Activated CD8-positive, alpha-beta memory T cell treated with anti-CD3 and anti-CD28 coated beads for 1 hour (primary cell): ENCODE data around the gene SHB.
A peak's percentile ranks its signal among the peaks of the same experiment; 100 is the strongest.

Source experiments
- DNase-seq, 2 donors: peaks; one replicate each; pipeline ENCODE4 v3.0.0-alpha.2; 2020; ENCODE audit warnings: low read depth in 1 of 2; ENCODE audit errors: extremely low read depth in 1 of 2

Gene SHB, protein sequence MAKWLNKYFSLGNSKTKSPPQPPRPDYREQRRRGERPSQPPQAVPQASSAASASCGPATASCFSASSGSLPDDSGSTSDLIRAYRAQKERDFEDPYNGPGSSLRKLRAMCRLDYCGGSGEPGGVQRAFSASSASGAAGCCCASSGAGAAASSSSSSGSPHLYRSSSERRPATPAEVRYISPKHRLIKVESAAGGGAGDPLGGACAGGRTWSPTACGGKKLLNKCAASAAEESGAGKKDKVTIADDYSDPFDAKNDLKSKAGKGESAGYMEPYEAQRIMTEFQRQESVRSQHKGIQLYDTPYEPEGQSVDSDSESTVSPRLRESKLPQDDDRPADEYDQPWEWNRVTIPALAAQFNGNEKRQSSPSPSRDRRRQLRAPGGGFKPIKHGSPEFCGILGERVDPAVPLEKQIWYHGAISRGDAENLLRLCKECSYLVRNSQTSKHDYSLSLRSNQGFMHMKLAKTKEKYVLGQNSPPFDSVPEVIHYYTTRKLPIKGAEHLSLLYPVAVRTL

DNA sequence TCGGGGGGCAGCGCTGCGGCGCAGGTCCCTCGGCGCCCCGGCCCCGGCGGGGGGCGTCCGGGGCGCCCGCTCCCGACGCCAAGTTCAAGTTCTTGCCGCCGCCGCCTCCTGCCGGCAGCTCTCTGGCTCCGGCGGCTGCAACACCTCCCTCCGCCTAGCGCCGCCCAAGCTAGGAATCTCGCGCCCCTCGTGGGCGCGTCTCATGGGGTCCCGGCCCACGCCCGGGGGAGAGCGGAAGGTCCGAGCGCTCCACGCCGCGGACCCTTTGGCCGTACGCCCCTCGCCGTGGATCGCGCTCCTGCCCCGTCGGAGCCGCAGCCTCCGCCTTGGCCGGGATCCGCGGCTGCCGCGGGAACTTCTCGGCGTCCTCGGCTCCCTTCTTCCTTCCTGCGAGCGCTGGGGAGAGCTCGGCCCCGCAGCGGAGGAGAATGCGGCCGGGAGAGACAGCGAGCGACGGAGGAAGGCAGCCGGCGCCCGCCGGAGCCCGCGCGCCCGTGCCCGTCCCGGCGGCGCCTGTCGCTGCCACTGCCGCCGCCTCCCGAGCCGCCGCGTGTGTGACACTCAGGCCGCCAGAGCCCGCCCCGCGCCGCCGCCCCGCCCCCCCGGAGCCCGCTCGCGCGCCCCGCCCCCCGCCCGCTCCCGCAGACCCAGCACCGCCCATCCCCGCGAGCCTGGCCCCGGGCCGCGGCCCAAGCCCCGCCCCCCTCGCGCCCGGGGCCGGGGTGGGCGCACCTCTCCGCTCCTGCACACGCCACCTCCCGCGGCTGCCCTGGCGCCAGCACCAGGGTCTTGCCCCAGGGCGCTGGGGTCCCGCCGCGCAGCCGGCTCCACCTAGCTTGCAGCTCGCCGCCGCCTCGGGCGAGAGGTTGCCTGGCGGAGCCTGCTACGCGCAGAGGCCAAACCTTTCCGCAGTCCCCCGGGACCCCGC, at the start of gene SHB:
Gene SHB, minus strand, starts transcription at position 527 of the 928 bp plus-strand sequence. CDS start 582 bp downstream, outside the sequence.
- DNase-seq: peak; percentile 60 to 77

DNA sequence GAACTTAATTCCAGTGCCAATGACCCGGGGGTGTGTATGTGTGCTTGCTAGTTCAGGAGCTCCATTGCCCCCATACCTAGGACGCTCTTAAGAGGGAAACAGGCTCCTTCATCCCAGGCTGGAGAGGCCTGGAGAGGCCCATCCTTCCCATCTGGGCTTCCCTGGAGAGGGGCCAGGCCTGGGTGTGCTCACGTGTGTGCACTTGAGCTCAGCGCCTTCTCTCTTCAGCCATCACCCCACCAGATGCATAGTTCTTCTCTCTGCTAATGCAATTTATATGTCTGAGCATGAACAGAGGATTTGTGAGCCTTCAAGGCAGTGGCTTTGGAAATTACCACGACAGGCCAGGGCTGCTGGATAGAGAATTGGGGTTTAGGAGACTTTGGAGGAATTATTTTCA, 48.6 kb upstream of the SHB start:
- DNase-seq: no peak

DNA sequence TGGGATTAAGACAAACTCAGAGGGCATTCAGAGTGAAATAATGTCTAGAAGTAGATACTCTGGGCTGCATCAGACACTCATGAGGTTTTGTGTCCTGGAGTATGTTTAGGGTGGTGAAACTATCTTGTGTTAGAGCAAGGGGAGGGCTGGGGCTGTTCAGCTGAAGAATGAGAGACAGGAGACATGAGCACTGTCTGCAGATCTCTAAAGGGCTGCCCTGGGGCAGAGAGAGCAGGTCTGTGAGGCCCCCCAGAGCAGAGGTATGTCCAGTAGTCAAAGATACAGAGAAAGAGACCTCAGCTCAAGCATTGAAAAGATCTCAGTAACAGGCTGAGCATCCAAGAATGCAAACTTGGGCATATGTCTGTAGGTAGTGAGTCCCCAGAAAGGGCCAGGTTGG, 45.9 kb upstream of the SHB start:
- DNase-seq: no peak

DNA sequence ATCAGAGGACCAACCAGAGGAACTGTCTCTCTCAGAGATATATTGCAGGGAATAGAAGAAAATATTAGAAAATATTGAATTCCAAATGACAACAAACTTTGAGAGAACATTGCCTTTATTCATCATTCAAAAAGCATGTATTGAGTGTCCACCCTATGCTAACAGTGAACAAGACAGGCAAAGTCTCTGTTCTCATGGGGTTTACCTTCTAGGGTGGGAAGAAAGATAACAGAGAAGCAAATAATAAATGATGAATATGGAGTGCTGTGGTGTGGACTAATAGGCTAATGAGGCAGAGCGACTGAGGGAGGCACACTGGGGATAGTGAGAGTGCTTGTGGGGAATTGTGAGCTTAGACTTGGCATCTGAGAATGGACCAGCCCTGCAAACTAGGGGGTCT, 43.4 kb upstream of the SHB start:
- no peak for DNase-seq

DNA sequence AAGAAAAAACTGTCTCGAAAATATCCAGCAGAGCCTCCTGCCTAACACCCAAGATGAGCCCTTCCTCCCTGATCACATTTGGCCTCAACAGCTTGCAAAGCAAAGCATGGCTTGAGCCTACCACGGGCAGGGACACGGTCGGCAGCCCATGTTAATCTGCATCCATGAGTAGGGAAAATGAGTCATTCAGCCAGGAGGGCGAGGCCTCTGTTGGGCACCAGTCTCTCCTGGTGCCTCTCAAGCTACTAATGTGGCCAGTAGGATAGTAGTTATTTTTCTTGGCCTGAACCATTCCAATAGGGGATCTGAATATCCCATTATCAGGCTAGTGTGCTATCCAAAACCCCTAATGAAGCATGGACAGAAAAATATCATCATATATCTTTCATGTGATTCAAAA, 43.0 kb upstream of the SHB start:
- DNase-seq: no peak

DNA sequence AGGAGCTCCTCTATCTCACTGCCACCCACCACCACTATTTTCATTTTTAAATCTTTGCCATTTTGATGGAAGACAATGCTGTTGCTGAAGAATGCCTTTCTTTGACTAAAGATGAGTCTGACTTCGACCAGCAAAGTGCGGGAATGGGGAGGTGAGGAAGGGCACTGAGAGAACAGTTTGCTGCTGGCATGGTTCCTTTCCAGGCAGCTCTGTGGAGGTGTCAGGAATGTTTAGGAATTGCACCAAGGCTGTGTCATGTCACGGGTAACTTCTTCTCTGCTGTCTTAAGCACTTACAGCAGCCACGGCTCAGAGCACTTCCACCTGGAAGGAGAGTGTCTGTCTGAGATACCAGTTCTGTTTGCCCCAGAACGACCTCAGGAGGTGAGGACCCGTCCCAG, 41.4 kb upstream of the SHB start:
- DNase-seq: no peak

DNA sequence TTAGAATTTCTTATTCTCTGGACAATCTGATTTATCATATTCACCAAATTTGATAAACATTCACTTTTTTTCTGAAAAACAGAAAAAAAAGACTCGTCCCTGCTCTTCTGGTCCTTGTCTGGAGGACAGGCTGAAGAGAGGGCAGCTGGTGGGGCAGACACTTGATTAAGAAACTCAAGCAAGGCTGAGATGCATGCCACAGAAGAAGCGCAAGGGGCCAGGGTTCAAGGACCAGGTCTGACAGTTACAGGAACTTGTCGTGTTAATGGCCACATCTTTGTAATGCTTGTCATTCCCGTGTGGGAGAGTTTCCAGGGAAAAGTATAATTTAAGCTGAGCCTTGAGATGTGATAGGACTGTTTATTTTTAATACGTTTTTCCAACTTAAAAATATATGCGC, 40.6 kb upstream of the SHB start:
- no peak for DNase-seq

DNA sequence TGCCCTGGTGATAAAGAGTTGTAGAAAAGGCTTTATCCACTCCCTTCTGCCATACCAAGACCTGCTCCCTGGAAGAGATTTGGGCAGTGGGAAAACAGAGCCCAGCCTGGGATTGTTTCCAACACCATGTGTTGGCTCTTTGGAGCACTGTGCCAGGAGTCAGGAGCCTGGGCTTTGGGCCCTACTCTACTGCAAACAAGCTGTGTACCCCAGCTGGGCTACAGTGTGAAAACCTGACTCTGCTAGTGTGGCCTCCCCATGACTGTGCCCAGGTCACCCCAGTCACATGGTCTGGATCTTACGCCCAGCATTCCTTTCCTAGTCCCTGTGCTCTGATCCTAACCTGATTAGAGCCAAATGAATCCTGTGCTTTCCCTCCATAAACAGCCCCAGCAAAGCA, 39.3 kb upstream of the SHB start:
- DNase-seq: no peak

DNA sequence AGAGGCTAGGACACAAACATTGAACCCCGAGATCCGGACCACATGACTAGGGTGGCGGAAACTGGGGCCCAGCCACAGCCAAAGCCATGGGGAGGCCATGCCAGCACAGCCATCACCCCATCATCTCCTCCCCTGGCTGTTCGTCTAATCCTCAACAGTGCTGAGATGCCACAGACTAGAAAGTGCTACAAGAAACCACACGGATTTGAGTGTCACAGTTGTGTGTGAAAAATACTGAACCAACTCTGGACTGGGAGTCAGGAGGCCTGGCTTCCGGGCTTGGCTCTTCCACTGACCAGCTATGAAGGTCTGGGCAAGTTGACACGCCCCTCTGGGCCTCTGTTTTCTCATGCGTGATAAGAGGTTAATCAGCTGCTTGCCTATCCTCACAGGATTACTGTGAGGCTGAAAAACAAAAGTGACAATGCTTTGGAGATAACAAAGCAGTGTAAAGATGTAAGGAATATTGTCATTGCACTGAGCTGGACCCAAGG, 38.8 kb upstream of the SHB start:
- DNase-seq: no peak

DNA sequence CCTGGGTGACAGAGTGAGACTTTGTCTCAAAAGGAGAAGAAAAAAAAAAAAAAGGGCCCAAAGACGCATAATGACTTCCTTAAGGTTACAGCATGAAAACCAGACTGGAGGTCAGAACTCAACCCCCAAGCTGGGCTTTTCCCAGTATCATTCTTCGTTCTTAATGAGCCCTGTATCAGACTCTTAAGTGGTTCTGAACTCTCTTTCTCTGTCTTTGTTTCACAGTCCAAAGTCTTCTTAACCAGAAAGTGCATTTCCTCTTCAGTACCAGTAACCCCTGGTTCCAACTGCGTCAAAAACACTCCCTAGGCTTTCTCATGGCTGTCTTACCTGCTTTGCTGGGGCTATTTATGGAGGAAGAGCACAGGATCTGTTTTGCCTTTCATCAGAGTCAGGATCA, 38.4 kb upstream of the SHB start:
- no peak for DNase-seq

DNA sequence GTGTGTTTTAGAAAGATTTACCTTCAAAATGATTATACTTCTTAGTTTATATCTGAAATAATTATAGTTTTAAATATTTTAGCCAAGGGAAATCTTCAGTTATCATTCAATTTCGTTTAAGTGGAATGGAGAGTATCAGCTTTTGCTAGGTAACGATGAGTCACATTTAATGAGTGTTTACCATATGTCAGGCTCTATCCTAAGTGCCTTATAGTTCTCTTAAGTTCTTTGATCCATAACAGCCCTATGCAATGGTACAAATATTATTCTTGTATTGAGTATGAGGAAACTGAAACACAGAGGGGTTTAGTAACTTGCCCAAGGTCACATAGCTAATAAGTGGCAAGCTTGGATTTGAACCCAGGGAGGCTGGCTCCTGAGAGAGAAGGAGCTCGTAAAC, 37.5 kb upstream of the SHB start:
- DNase-seq: no peak

DNA sequence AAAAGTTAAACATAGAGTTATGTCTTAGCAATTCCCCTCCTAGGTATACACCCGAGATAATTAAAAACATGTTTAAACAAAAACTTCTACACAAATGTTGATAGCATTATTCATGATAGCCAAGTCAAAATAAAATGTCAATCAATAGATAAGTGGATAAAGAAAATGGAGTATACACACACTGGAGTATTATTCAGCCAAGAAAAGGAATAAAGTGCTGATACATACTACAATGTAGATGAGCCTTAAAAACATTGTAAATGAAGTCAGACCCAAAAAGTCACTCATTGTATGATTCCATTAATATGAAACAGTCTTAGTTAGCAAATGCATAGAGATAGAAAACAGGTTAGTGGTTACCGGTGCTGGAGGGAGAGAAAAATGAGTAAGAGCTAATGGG, 34.3 kb upstream of the SHB start:
- DNase-seq: no peak

DNA sequence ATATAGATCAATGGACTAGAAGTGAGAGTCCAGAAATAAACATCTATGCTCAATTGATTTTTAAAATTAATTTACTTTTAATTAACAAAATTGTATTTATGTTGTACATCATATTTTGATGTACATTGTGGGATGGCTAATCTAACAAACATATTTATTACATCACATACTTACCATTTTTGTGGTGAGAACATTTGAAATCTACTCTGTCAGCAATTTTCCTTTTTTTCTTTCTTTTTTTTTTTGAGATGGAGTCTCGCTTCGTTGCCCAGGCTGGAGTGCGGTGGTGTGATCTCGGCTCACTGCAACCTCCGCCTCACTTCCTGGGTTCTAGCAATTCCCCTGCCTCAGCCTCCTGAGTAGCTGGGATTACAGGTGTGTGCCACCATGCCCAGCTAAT, 32.4 kb upstream of the SHB start:
- no peak for DNase-seq

DNA sequence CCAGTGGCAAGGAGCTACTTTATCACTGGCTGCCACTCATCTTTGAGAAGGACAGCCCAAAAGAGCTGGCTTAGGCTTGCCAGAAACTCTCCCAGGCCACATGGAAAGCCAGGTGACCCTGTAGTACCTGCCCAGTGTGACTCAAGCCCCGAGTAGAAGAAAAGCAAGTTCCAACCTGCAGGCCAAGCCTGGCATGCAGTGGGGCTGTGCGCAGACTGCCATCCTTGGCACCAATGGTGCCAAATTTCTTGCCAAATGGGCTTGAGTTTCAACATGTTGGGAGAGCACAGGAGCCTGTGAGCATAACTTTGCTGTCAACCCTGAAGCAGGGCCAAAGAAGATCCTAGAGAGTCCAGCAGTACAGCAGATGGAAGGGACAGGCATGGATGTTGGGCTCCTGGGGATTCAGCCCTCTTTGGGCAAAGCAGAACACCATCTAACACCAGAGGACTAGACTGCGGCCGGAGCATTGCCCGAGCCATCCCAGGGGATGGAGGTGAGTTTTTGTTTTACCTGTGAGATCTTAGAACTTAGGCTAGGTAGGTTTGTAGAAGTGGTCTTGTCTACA, 27.3 kb upstream of the SHB start:
- DNase-seq: no peak

DNA sequence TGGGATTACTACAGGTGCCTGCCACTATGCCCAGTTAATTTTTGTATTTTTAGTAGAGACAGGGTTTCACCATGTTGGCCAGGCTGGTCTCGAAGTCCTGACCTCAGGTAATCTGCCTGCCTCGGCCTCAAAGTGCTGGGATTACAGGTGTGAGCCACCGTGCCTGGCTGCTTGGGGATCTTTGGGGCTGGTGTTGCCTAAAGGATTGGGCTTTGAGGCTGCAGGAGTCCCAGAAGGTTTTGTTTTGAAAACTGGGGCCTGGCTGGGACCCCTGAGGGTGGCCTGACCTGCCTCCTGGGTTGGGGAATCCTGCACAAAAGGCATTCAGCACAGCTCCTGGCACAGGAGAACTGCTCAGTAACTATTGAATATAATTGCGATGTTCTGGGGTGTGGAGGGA, 25.1 kb upstream of the SHB start:
- no peak for DNase-seq

DNA sequence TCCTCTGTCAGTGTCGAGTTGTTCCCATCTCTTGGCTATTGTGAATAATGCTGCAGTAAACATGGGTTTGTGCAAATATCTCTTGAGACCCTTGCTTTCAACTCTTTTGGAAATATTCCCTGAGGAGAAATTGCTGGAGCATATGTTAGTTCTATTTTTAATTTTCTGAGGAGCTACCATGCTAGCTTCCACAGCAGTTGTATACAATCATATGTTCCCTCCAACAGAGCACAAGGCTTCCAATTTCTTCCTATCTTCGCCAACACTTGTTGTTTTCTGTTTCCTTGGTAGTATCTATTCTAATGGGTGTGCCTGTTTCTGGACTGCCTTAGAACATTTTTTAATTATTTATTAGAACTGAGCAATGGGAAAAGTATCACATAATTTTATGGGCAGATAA, 23.6 kb upstream of the SHB start:
- no peak for DNase-seq

DNA sequence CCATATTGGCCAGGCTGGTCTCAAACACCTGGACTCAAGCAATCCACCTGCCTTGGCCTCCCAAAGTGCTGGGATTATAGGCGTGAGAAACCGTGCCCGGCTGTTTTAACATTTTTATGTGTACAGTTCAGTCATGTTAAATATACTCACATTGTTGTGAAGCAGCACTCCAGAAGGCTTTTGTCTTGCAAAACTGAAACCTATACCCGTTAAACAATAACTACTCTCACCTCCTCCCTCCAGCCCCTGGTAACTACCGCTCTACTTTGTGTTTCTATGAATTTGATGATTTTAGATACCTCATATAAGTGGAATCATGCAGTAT, 23.1 kb upstream of the SHB start:
- DNase-seq: no peak

DNA sequence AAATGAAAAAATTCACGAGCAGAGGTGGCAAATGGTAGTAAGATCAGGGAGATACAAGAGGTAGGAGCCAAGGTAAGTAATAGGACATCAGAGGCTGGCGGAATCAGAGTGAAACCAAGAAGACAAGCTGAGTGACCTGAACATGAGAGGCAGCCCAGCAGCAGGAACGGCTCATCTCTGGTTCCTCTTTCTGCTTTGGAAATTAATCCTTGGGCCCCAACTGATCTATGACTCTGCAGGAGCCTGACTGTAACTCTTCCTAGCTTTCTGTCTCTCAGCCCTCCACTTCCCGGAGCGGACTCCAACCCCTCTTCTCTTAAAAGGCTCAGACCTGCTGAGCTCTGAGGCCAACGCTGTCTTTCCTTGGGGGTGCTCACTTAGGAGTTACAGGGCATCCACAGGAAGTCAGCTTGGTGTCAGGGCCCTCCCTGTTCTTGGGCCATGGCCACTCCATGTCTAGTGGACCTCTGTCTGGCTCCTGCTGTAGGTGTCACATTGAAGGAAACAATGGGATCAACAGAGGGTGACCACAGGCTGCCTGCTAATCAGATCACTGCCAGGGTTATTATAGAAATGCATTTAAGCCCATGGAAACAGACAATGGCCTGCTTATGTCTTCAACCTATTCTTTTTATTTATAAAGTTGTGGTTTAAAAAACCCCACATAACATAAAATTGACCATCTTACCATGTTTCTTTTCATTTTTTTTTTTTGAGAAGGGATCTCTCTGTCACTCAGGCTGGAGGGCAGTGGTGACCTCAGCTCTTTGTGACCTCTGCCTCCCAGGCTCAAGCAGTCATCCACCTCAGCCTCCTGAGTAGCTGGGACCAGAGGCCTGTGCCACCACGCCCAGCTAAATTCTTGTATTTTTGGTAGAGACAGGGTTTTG, 22.5 kb upstream of the SHB start:
- no peak for DNase-seq

DNA sequence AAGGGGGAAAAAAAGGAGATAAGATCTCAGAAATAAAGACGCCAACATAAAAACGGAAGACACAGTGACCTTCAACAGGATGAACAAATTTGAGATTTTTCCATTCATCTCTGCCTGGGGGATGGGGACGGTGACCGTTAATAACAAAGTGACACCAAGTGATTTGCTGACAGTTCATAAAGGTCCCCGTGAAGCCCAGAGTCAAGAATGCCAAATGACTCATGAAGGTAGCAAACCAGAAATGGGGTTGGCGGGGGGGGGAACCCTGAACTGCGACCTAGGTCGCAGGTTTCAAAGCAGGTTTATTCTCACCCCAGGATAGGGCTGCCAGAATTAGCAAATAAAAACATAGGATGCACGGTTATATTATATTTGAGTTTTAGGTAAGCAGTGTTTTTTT, 21.1 kb upstream of the SHB start:
- no peak for DNase-seq

DNA sequence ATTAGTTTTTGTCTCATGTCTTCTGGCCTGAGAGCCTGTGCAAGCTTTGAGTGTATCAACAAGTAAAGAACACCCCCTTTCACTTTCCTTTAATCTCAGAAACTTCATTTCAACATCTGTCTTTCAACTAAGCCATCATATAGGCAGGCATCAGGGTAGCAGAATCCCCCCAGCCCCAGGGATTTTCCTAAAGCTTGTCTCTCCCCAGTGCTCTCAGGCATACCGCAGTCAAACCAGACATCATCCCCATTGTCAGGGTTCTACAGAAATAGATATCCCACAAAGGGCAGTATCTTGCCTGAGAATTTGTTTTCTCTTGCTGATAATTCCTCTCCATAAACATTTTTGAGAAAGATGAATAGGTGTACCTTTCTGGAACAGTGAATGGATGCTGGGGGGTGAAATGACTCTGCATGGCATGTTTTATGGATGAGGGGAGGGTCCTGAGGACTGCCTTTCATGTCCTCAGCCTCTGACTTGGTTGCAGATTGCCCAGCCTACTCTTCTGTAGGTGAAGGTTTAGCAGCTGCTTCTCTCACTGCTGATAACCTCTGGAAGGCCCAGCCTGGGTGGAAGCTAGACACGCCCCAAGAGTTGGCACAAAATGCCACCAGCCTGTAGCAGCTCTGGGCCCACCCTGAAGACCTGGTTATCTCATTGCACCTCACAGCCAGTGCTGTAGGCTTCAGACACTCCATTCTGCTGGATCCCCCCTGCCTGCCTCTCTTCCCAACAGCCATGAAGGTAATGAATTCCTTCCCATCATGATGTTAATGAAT, 20.5 kb upstream of the SHB start:
- no peak for DNase-seq
